ENCODE data around the gene SIRT3.
"Not testable (repeated sequence)": the region's sequence is repeated elsewhere in the genome, so short reads cannot be mapped to it uniquely, and the experiment has no call there.

DNA sequence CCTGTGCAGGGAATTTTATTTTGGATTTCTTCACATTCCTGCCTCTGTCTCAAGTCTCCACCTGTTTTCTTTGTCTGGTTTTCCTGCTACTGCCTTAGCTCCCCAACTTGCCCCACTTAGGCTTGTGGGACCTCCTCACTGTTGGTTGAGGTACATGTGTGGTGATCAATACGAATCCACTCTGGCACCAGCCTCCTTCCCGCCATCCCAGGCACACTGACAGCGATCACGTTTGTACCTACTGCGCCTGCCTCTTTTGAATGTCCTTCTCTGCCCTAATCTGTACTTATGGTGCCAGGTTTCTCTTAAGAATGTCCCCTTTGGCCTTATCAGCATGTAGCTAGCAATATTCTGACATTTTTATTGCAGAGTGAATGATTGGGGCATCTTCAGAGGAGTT is 45.6 kb downstream of the SIRT3 start:
- TF ChIP-seq, protein P1, sequence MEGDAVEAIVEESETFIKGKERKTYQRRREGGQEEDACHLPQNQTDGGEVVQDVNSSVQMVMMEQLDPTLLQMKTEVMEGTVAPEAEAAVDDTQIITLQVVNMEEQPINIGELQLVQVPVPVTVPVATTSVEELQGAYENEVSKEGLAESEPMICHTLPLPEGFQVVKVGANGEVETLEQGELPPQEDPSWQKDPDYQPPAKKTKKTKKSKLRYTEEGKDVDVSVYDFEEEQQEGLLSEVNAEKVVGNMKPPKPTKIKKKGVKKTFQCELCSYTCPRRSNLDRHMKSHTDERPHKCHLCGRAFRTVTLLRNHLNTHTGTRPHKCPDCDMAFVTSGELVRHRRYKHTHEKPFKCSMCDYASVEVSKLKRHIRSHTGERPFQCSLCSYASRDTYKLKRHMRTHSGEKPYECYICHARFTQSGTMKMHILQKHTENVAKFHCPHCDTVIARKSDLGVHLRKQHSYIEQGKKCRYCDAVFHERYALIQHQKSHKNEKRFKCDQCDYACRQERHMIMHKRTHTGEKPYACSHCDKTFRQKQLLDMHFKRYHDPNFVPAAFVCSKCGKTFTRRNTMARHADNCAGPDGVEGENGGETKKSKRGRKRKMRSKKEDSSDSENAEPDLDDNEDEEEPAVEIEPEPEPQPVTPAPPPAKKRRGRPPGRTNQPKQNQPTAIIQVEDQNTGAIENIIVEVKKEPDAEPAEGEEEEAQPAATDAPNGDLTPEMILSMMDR (IDR thresholded peaks at IDR 0.05) = not testable (repeated sequence)
- not testable (repeated sequence) for TF ChIP-seq POLR2A (IDR thresholded peaks at IDR 0.05)

Data from body of pancreas (tissue), 4 donors.